ENCODE results near the gene TMEM107.
A peak's percentile ranks its signal among the peaks of the same experiment; 100 is the strongest.

The TMEM107 gene

GRCh38 chr17:8128125-8128784 lies 47.9 kb downstream of the TMEM107 start:
- DNase-seq, result no peak

- peak; percentile 87 for DNase-seq
These were observed 49.6 kb downstream of the TMEM107 start for GRCh38 chr17:8126491-8127066.

GRCh38 chr17:8125947-8126490 lies 50.2 kb downstream of the TMEM107 start:
- DNase-seq, result peak; percentile 43

GRCh38 chr17:8125154-8125946 lies 50.8 kb downstream of the TMEM107 start:
- DNase-seq, result peak; percentile 61

- no peak for DNase-seq
These were observed 51.6 kb downstream of the TMEM107 start for GRCh38 chr17:8124350-8125153.

- DNase-seq, result no peak
These were observed 52.4 kb downstream of the TMEM107 start, which contains the start of gene HES7 for GRCh38 chr17:8123695-8124349. Gene HES7 (minus strand): TSS chr17:8124106. CDS start chr17:8124084, 22 bp downstream.

GRCh38 chr17:8122924-8123694 lies 53.1 kb downstream of the TMEM107 start:
- no peak for DNase-seq
